WTC11 (cell line): ENCODE measurements around the gene LAMC2.

Experiments
- HMGA2 ChIP-seq: fragments of 250-450 bp; sonication (Bioruptor Pico); IDR thresholded peaks from 2 replicates; pipeline ENCODE4 v1.4.0; 2021; ENCODE audit warnings: mild to moderate bottlenecking, moderate library complexity
- NR2C2 ChIP-seq: sonication (generic); formaldehyde crosslinking; IDR thresholded peaks from 2 replicates; pipeline ENCODE4 v1.8.0; 2022; ENCODE audit warnings: mild to moderate bottlenecking, missing genetic modification reagents
- ZNF263 ChIP-seq: sonication (generic); formaldehyde crosslinking; IDR thresholded peaks from 2 replicates; pipeline ENCODE4 v1.8.1; 2022; ENCODE audit warnings: low read depth, mild to moderate bottlenecking, moderate library complexity, missing genetic modification reagents
- TF ChIP-seq, protein P1 (sequence below): fragments of 200-600 bp; IDR thresholded peaks from 2 replicates; pipeline ENCODE4 v1.8.0; 2022; ENCODE audit warnings: antibody characterized with exemption
- TF ChIP-seq, protein P2 (sequence below): sonication (generic); formaldehyde crosslinking; IDR thresholded peaks from 2 replicates; pipeline ENCODE4 v1.8.1; 2022; ENCODE audit warnings: low read depth, missing genetic modification reagents, borderline replicate concordance
- TF ChIP-seq, protein P3 (sequence below): sonication (generic); formaldehyde crosslinking; IDR thresholded peaks from 2 replicates; pipeline ENCODE4 v1.8.0; 2022; ENCODE audit warnings: mild to moderate bottlenecking, missing genetic modification reagents
- TF ChIP-seq, protein P4 (sequence below): sonication (generic); formaldehyde crosslinking; IDR thresholded peaks from 2 replicates; pipeline ENCODE4 v1.8.0; 2022; ENCODE audit warnings: mild to moderate bottlenecking, missing genetic modification reagents

DNA sequence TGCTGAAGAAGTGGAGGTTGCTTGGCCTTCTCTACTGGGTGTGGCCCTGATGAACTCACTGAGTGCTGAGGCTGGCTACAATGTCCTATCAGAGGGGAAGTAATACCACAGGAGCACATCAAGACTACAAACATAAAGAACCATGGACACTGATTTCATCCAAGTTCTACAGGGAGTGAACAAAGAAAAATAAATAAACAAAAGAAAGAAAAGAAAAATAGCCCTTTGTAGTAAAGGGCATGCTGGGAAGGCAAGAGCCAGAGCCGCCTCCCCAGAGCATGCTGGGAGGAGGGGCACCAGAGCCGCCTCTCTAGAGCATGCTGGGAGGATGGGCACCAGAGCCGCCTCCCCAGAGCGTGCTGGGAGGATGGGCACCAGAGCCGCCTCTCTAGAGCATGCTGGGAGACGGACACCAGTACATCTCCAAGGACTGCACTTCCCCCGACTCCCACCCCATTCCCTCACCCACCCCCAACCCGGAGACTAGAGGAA, 65.9 kb downstream of the LAMC2 start:
- TF ChIP-seq, protein P1, sequence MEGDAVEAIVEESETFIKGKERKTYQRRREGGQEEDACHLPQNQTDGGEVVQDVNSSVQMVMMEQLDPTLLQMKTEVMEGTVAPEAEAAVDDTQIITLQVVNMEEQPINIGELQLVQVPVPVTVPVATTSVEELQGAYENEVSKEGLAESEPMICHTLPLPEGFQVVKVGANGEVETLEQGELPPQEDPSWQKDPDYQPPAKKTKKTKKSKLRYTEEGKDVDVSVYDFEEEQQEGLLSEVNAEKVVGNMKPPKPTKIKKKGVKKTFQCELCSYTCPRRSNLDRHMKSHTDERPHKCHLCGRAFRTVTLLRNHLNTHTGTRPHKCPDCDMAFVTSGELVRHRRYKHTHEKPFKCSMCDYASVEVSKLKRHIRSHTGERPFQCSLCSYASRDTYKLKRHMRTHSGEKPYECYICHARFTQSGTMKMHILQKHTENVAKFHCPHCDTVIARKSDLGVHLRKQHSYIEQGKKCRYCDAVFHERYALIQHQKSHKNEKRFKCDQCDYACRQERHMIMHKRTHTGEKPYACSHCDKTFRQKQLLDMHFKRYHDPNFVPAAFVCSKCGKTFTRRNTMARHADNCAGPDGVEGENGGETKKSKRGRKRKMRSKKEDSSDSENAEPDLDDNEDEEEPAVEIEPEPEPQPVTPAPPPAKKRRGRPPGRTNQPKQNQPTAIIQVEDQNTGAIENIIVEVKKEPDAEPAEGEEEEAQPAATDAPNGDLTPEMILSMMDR: no peak
- TF ChIP-seq, protein P2, sequence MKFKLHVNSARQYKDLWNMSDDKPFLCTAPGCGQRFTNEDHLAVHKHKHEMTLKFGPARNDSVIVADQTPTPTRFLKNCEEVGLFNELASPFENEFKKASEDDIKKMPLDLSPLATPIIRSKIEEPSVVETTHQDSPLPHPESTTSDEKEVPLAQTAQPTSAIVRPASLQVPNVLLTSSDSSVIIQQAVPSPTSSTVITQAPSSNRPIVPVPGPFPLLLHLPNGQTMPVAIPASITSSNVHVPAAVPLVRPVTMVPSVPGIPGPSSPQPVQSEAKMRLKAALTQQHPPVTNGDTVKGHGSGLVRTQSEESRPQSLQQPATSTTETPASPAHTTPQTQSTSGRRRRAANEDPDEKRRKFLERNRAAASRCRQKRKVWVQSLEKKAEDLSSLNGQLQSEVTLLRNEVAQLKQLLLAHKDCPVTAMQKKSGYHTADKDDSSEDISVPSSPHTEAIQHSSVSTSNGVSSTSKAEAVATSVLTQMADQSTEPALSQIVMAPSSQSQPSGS: no peak
- TF ChIP-seq ZNF263 (CRISPR knock-in tag) (no peak), HMGA2 (CRISPR knock-in tag) (no peak), NR2C2 (CRISPR knock-in tag) (no peak)
- TF ChIP-seq, protein P3, sequence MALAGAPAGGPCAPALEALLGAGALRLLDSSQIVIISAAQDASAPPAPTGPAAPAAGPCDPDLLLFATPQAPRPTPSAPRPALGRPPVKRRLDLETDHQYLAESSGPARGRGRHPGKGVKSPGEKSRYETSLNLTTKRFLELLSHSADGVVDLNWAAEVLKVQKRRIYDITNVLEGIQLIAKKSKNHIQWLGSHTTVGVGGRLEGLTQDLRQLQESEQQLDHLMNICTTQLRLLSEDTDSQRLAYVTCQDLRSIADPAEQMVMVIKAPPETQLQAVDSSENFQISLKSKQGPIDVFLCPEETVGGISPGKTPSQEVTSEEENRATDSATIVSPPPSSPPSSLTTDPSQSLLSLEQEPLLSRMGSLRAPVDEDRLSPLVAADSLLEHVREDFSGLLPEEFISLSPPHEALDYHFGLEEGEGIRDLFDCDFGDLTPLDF (CRISPR knock-in tag): no peak
- TF ChIP-seq, protein P4, sequence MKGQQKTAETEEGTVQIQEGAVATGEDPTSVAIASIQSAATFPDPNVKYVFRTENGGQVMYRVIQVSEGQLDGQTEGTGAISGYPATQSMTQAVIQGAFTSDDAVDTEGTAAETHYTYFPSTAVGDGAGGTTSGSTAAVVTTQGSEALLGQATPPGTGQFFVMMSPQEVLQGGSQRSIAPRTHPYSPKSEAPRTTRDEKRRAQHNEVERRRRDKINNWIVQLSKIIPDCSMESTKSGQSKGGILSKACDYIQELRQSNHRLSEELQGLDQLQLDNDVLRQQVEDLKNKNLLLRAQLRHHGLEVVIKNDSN: no peak
